Breast epithelium (tissue), 4 donors: Measurements from ENCODE around the gene HGF. TPM values are rescaled to one million over a fixed set of nuclear protein-coding genes. Genes with fewer than 3 reads are reported as not detected.

ENCODE experiments used
- DNase-seq, 2 donors: peaks; one replicate each; pipeline ENCODE4 v3.0.0-alpha.2; 2019; ENCODE audit warnings: low spot score in 2 of 2
- H3K27ac ChIP-seq, 2 donors: fragments of 200-600 bp; sonication (generic) in 1 of 2; one replicate each; pipeline ENCODE4 v1.5.1; 2016 to 2019; ENCODE audit warnings: mild to moderate bottlenecking in 1 of 2
- H3K27me3 ChIP-seq, 2 donors: fragments of 200-600 bp; sonication (generic) in 1 of 2; one replicate each; pipeline versions ENCODE4 v1.5.1 to v1.6.0; 2017 to 2019; ENCODE audit warnings: control low read depth in 1 of 2, mild to moderate bottlenecking in 1 of 2
- H3K36me3 ChIP-seq: fragments of 200-600 bp; one replicate; pipeline ENCODE4 v1.5.1; 2019
- H3K4me1 ChIP-seq, 2 donors: fragments of 200-600 bp; sonication (generic); one replicate each; pipeline ENCODE4 v1.5.1; 2016 to 2019; ENCODE audit warnings: control low read depth in 1 of 2
- H3K4me3 ChIP-seq, 3 donors: fragments of 200-600 bp; sonication (generic); 1 replicate in 2 of 3; 2 replicates in 1 of 3; pipeline ENCODE4 v1.5.1; 2016 to 2019; ENCODE audit warnings: mild to moderate bottlenecking in 3 of 3, moderate library complexity in 2 of 3
- H3K9me3 ChIP-seq, 2 donors: fragments of 200-600 bp; sonication (generic) in 1 of 2; one replicate each; pipeline ENCODE4 v1.5.1; 2016 to 2019; ENCODE audit warnings: control low read depth in 1 of 2
- POLR2A ChIP-seq: fragments of 450-650 bp; IDR thresholded peaks from one replicate; pipeline ENCODE4 v1.6.1; 2016; ENCODE audit warnings: antibody characterized with exemption, mild to moderate bottlenecking, moderate library complexity
- POLR2AphosphoS5 ChIP-seq, 3 donors: sonication (generic); formaldehyde crosslinking; IDR thresholded peaks; one replicate each; pipeline ENCODE4 v1.6.1; 2017; ENCODE audit warnings: antibody characterized with exemption in 3 of 3
- intact Hi-C: fragments of 100-400 bp; cut with DNase I; formaldehyde crosslinking; loops from one replicate; pipeline ENCODE4 v1.15.1; 2023; ENCODE audit warnings: low total_unique reads
- total RNA-seq, 3 donors: library from RNA; depleted of rRNA; stranded (reverse); fragments of >200 nt; gene quantifications; one replicate each; pipeline ENCODE4 v1.1.0, GENCODE V29; 2016
- TF ChIP-seq, protein P1 (sequence below), 3 donors: fragments of 450-650 bp; IDR thresholded peaks; one replicate each; pipeline ENCODE4 v1.5.1; 2016 to 2017; ENCODE audit warnings: antibody characterized with exemption in 3 of 3, mild to moderate bottlenecking in 3 of 3, moderate library complexity in 3 of 3

Gene HGF
- total RNA-seq, 3 donors from 2014 or later: 8.5 to 15.7 (median 8.6) TPM

- DNase-seq: no peak
- H3K36me3 ChIP-seq: no peaks in the 10 kb centered on the region
- intact Hi-C loops: no loop called here
- no peak overlapping the region for H3K4me3 ChIP-seq
- no peaks in the 10 kb centered on the region for H3K4me1 ChIP-seq
- no peaks in the 10 kb centered on the region for H3K9me3 ChIP-seq
- TF ChIP-seq, protein P1, sequence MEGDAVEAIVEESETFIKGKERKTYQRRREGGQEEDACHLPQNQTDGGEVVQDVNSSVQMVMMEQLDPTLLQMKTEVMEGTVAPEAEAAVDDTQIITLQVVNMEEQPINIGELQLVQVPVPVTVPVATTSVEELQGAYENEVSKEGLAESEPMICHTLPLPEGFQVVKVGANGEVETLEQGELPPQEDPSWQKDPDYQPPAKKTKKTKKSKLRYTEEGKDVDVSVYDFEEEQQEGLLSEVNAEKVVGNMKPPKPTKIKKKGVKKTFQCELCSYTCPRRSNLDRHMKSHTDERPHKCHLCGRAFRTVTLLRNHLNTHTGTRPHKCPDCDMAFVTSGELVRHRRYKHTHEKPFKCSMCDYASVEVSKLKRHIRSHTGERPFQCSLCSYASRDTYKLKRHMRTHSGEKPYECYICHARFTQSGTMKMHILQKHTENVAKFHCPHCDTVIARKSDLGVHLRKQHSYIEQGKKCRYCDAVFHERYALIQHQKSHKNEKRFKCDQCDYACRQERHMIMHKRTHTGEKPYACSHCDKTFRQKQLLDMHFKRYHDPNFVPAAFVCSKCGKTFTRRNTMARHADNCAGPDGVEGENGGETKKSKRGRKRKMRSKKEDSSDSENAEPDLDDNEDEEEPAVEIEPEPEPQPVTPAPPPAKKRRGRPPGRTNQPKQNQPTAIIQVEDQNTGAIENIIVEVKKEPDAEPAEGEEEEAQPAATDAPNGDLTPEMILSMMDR (IDR thresholded peaks at IDR 0.05): no peak
- TF ChIP-seq POLR2AphosphoS5 (IDR thresholded peaks at IDR 0.05) (no peak), POLR2A (no peak)
- no peak overlapping the region for H3K27ac ChIP-seq
- no peaks in the 10 kb centered on the region for H3K27me3 ChIP-seq
Measured at GRCh38 chr7:81707196-81707595, 62.7 kb downstream of the HGF start.

DNA sequence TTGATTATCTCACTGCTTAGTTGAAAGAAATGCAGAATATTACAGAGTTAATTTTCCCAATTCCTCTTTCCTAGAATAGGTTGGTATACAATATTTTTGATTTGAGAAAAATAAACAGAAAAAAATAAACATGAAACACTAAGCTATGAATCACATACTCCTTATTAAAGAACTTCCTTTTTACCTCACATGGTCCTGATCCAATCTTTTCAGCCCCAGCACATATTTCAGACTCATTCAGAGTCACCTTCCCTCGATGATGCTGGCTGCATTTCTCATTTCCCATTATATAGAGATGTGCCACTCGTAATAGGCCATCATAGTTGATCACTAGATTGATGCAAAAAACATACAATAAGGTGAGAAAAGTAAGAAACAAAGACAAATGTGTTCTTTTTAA lies 64.6 kb downstream of the HGF start:
- H3K9me3 ChIP-seq: no peaks in the 10 kb centered on the region
- no peaks in the 10 kb centered on the region for H3K4me1 ChIP-seq
- no peaks in the 10 kb centered on the region for H3K27me3 ChIP-seq
- no peaks in the 10 kb centered on the region for H3K36me3 ChIP-seq
- no peak overlapping the region for H3K27ac ChIP-seq
- intact Hi-C loops: no loop called here
- TF ChIP-seq POLR2AphosphoS5 (IDR thresholded peaks at IDR 0.05) (no peak), POLR2A (no peak)
- TF ChIP-seq, protein P1 (IDR thresholded peaks at IDR 0.05): no peak
- no peak for DNase-seq
- no peak overlapping the region for H3K4me3 ChIP-seq

DNA sequence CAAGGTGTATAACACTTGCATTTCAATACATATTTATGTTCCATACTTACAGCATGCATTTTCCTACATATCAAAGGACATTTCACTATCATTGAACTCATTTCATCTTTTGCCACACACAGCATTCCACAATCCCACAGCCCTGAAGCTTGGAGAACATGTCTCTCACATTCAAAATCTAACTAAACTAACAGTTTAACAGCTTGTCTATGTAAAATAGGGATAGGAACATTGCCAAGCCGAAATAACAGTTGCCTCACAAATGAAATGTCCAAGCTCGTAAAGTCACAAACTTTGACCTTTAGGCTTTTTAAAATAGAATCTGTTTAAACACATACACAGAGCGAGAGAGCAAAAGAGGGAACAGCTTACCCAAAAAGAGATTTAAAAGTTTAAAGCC lies 65.3 kb downstream of the HGF start:
- no peaks in the 10 kb centered on the region for H3K27me3 ChIP-seq
- no peak for TF ChIP-seq POLR2AphosphoS5 (IDR thresholded peaks at IDR 0.05)
- TF ChIP-seq, protein P1 (IDR thresholded peaks at IDR 0.05): no peak
- no peak for TF ChIP-seq POLR2A
- H3K36me3 ChIP-seq: no peaks in the 10 kb centered on the region
- no peaks in the 10 kb centered on the region for H3K9me3 ChIP-seq
- intact Hi-C loops: no loop called here
- no peak overlapping the region for H3K27ac ChIP-seq
- no peaks in the 10 kb centered on the region for H3K4me1 ChIP-seq
- H3K4me3 ChIP-seq: no peak overlapping the region
- no peak for DNase-seq

- intact Hi-C loops: no loop called here
- no peak overlapping the region for H3K4me3 ChIP-seq
- no peaks in the 10 kb centered on the region for H3K36me3 ChIP-seq
- DNase-seq: no peak
- no peak for TF ChIP-seq POLR2A
- TF ChIP-seq, protein P1 (IDR thresholded peaks at IDR 0.05): no peak
- no peak for TF ChIP-seq POLR2AphosphoS5 (IDR thresholded peaks at IDR 0.05)
- H3K27me3 ChIP-seq: no peaks in the 10 kb centered on the region
- no peaks in the 10 kb centered on the region for H3K4me1 ChIP-seq
- H3K27ac ChIP-seq: no peak overlapping the region
- H3K9me3 ChIP-seq: no peaks in the 10 kb centered on the region
Measured at GRCh38 chr7:81698965-81699364, 70.9 kb downstream of the HGF start.

GRCh38 chr7:81694711-81695110 lies 75.1 kb downstream of the HGF start:
- intact Hi-C loops: loop anchor here (5.0 kb wide), 1 partner anchor 992 kb away; no protein-coding TSS in a partner anchor
- H3K27ac ChIP-seq: no peak overlapping the region
- no peak for DNase-seq
- TF ChIP-seq, protein P1 (IDR thresholded peaks at IDR 0.05): no peak
- TF ChIP-seq POLR2A: no peak
- no peak for TF ChIP-seq POLR2AphosphoS5 (IDR thresholded peaks at IDR 0.05)
- no peaks in the 10 kb centered on the region for H3K27me3 ChIP-seq
- no peaks in the 10 kb centered on the region for H3K36me3 ChIP-seq
- no peaks in the 10 kb centered on the region for H3K4me1 ChIP-seq
- H3K4me3 ChIP-seq: no peak overlapping the region
- H3K9me3 ChIP-seq: no peaks in the 10 kb centered on the region
